Hepatocyte (in vitro differentiated cells): Measurements from ENCODE around the gene CDK7. TPM values are rescaled to one million over a fixed set of nuclear protein-coding genes. Genes with fewer than 3 reads are reported as not detected.

ENCODE experiments used
- DNase-seq: peaks from one replicate; pipeline ENCODE4 v3.0.0-alpha.2; 2016; ENCODE audit warnings: low spot score
- H2AFZ ChIP-seq: fragments of 200-600 bp; sonication (generic); 2 replicates; pipeline ENCODE4 v1.6.0; 2016; ENCODE audit warnings: antibody characterized with exemption, mild to moderate bottlenecking
- H3K27ac ChIP-seq: fragments of 200-600 bp; sonication (generic); 2 replicates; pipeline ENCODE4 v1.5.1; 2016; ENCODE audit warnings: mild to moderate bottlenecking
- H3K27me3 ChIP-seq: fragments of 200-600 bp; sonication (generic); 2 replicates; pipeline ENCODE4 v1.6.1; 2016
- H3K36me3 ChIP-seq: fragments of 200-600 bp; sonication (generic); replicated peaks from 2 replicates; pipeline ENCODE4 v1.5.1; 2016; ENCODE audit warnings: low read depth; ENCODE audit not compliant: insufficient read depth
- H3K4me1 ChIP-seq: fragments of 200-600 bp; sonication (generic); 2 replicates; pipeline ENCODE4 v1.5.1; 2016; ENCODE audit warnings: mild to moderate bottlenecking, moderate library complexity; ENCODE audit not compliant: insufficient read depth
- H3K4me2 ChIP-seq: fragments of 200-600 bp; sonication (generic); 2 replicates; pipeline ENCODE4 v1.6.0; 2016
- H3K4me3 ChIP-seq: fragments of 200-600 bp; sonication (generic); 2 replicates; pipeline ENCODE4 v1.5.1; 2016; ENCODE audit warnings: mild to moderate bottlenecking
- H3K79me2 ChIP-seq: fragments of 200-600 bp; sonication (generic); 2 replicates; pipeline ENCODE4 v1.6.0; 2017; ENCODE audit warnings: mild to moderate bottlenecking
- H3K9me2 ChIP-seq: fragments of 200-600 bp; sonication (generic); replicated peaks from 2 replicates; pipeline ENCODE4 v1.6.0; 2017; ENCODE audit warnings: mild to moderate bottlenecking; ENCODE audit not compliant: insufficient read depth
- H3K9me3 ChIP-seq: fragments of 200-600 bp; sonication (generic); 2 replicates; pipeline ENCODE4 v1.5.1; 2016; ENCODE audit warnings: low read depth, mild to moderate bottlenecking
- H4K20me1 ChIP-seq: fragments of 200-600 bp; sonication (generic); 2 replicates; pipeline ENCODE4 v1.6.0; 2016; ENCODE audit warnings: mild to moderate bottlenecking; ENCODE audit not compliant: insufficient read depth, poor library complexity, severe bottlenecking
- CTCF ChIP-seq: fragments of 200-600 bp; sonication (generic); IDR thresholded peaks from 2 replicates; pipeline ENCODE4 v1.5.1; 2016; ENCODE audit warnings: antibody characterized with exemption, mild to moderate bottlenecking; ENCODE audit not compliant: poor library complexity
- EZH2 ChIP-seq: fragments of 200-600 bp; sonication (generic); IDR thresholded peaks from 2 replicates; pipeline ENCODE4 v1.6.1; 2016; ENCODE audit warnings: antibody characterized with exemption, mild to moderate bottlenecking, borderline replicate concordance
- EZH2phosphoT487 ChIP-seq: fragments of 200-600 bp; sonication (generic); IDR thresholded peaks from one replicate; pipeline ENCODE4 v1.6.1; 2018; ENCODE audit warnings: antibody characterized with exemption, mild to moderate bottlenecking, low read depth, moderate library complexity; ENCODE audit not compliant: unreplicated experiment, severe bottlenecking
- WGBS: methylation state at CpG from one replicate; pipeline ENCODE4 v1.1.6; 2016; ENCODE audit warnings: low lambda C conversion rate; ENCODE audit errors: missing lambda C conversion rate; 5-methylcytosine and 5-hydroxymethylcytosine counted together
- polyA plus RNA-seq: library from polyadenylated mRNA; unstranded; fragments of >200 nt; fragmentation: Nextera tagmentation; extraction: Ambion mirVana; gene quantifications from 2 replicates; pipeline ENCODE4 v1.2.1, GENCODE V29; 2016
- total RNA-seq: library from RNA; depleted of rRNA; stranded (reverse); fragments of >200 nt; gene quantifications from 2 replicates; pipeline ENCODE4 v1.2.3, GENCODE V29; 2014

The CDK7 gene
- total and polyA plus RNA-seq, 2 experiments from 2014 or later = 36.4 to 41.1 TPM

DNA sequence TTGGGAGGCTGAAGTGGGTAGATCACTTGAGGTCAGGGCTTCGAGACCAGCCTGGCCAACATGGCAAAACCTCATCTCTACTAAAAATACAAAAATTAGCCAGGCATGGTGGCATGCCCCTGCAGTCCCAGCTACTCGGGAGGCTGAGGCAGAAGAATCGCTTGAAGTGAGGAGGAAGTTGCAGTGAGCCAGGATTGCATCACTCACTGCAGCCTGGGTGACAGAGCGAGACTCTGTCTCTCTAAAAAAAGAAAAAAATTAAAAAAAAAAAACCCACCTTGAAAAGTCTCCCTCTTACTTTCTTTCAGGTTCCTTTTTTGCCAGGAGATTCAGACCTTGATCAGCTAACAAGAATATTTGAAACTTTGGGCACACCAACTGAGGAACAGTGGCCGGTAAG lies 34.2 kb downstream of the CDK7 start:
- Histone ChIP-seq H3K27ac (no peak overlapping the region), H3K9me3 (no peaks in the 10 kb centered on the region), H4K20me1 (no peaks in the 10 kb centered on the region), H3K27me3 (no peaks in the 10 kb centered on the region), H3K9me2 (no peaks in the 10 kb centered on the region), H3K36me3 (no peaks in the 10 kb centered on the region), H2AFZ (no peak overlapping the region), H3K4me1 (no peaks in the 10 kb centered on the region), H3K79me2 (no peaks in the 10 kb centered on the region), H3K4me2 (no peak overlapping the region), H3K4me3 (no peak overlapping the region)
- WGBS = 96% methylated on average over 5 of the region's 5 CpGs
- DNase-seq = no peak
- TF ChIP-seq CTCF (no peak), EZH2phosphoT487 (no peak), EZH2 (no peak)

DNA sequence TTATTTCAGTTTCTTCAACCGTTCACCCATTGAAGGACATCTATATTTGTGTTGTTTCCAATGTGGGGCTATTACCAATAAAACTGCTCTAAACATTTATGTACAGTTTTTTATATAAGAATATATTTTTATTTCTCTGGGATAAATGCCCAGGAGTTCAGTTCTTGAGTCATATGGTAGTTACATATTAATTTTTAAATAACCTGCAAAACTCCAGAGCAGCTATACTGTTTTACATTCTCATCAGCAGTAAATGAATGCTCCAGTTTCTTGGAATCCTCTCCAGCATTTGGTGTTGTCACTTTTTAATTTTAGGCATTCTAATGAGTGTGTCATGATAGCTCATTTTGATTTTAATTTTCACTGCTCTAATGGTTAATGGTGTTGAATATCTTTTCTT lies 36.2 kb downstream of the CDK7 start:
- TF ChIP-seq EZH2 = no peak
- no peak for TF ChIP-seq CTCF
- no peak for TF ChIP-seq EZH2phosphoT487

GRCh38 chr5:69271376-69271775 lies 36.7 kb downstream of the CDK7 start:
- TF ChIP-seq EZH2 (no peak), CTCF (no peak), EZH2phosphoT487 (no peak)
- Histone ChIP-seq H4K20me1 (no peaks in the 10 kb centered on the region), H3K27me3 (no peaks in the 10 kb centered on the region), H2AFZ (no peak overlapping the region), H3K4me3 (no peak overlapping the region), H3K4me2 (no peak overlapping the region), H3K36me3 (no peaks in the 10 kb centered on the region), H3K4me1 (no peaks in the 10 kb centered on the region), H3K79me2 (no peaks in the 10 kb centered on the region), H3K9me2 (no peaks in the 10 kb centered on the region), H3K27ac (no peak overlapping the region), H3K9me3 (no peaks in the 10 kb centered on the region)
- WGBS = 95% methylated on average over 4 of the region's 4 CpGs
- no peak for DNase-seq

More for the DNA sequence above, 36.2 kb downstream of the CDK7 start:
- 98% methylated on average over 1 of the region's 1 CpG for WGBS
- Histone ChIP-seq H3K36me3 (no peaks in the 10 kb centered on the region), H3K79me2 (no peaks in the 10 kb centered on the region), H2AFZ (no peak overlapping the region), H3K4me1 (no peaks in the 10 kb centered on the region), H3K27me3 (no peaks in the 10 kb centered on the region), H3K9me2 (no peaks in the 10 kb centered on the region), H3K27ac (no peak overlapping the region), H3K9me3 (no peaks in the 10 kb centered on the region), H4K20me1 (no peaks in the 10 kb centered on the region), H3K4me3 (no peak overlapping the region), H3K4me2 (no peak overlapping the region)
- no peak for DNase-seq

- TF ChIP-seq EZH2 (no peak), EZH2phosphoT487 (no peak), CTCF (no peak)
- Histone ChIP-seq H3K4me3 (no peak overlapping the region), H3K79me2 (no peaks in the 10 kb centered on the region), H3K9me3 (no peaks in the 10 kb centered on the region), H2AFZ (no peak overlapping the region), H3K9me2 (no peaks in the 10 kb centered on the region), H3K4me1 (no peaks in the 10 kb centered on the region), H3K36me3 (no peaks in the 10 kb centered on the region), H3K4me2 (no peak overlapping the region), H3K27me3 (no peaks in the 10 kb centered on the region), H4K20me1 (no peaks in the 10 kb centered on the region), H3K27ac (peak overlapping the region; percentile 76)
- DNase-seq = no peak
- WGBS = 96% methylated on average over 7 of the region's 7 CpGs
Observed at GRCh38 chr5:69275563-69275962, 40.9 kb downstream of the CDK7 start.
